ENCODE measurements around the gene SPECC1. TPM values are rescaled to one million over a fixed set of nuclear protein-coding genes. Genes with fewer than 3 reads are reported as not detected.

The SPECC1 gene
- total and polyA plus RNA-seq, 12 donors: 19.2 to 96.1 (median 40.3) TPM

DNA sequence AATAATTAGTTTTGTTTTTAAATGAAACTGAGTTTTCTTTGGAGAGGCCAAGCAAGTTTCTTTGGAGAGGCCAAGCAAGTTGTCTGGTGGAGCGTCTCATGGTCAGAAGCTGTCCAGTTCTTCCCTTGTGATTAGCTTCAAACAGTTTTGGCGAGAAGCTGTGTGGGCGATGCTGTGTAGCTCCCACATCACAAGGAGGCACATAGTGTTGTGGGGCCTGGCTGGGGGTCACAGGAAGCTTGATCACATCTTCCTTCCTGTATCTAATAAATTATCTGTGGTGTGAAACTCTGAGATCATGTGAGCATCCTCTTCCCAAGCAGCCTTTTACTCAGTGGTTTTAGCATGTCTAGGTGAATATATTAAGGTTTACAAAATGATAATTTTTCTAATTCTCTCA is 33.9 kb downstream of the SPECC1 start:
- H3K36me3 ChIP-seq (replicated peaks in 1 of 2): no peaks in the 10 kb centered on the region
- no peak overlapping the region for H3K27ac ChIP-seq
- no peak overlapping the region for H3K4me3 ChIP-seq
- no peaks in the 10 kb centered on the region for H3K27me3 ChIP-seq
- no peak for TF ChIP-seq CTCF (IDR thresholded peaks at IDR 0.05)
- TF ChIP-seq POLR2A (IDR thresholded peaks at IDR 0.05): no peak
- no peak for DNase-seq
- WGBS, 4 donors: 78 to 91% (median 85%) methylated on average over 3 of the region's 3 CpGs
- H3K9me3 ChIP-seq (replicated peaks in 1 of 3): no peaks in the 10 kb centered on the region
- intact Hi-C loops (cut with DNase I): no loop called here
- H3K4me1 ChIP-seq (replicated peaks in 1 of 2): no peaks in the 10 kb centered on the region

GRCh38 chr17:20045476-20045875 is 36.3 kb downstream of the SPECC1 start:
- Histone ChIP-seq H3K27ac (no peak overlapping the region), H3K9me3 (replicated peaks in 1 of 3) (no peaks in the 10 kb centered on the region), H3K36me3 (replicated peaks in 1 of 2) (no peaks in the 10 kb centered on the region), H3K4me3 (no peak overlapping the region), H3K4me1 (replicated peaks in 1 of 2) (no peaks in the 10 kb centered on the region), H3K27me3 (no peaks in the 10 kb centered on the region)
- intact Hi-C loops (cut with DNase I): no loop called here
- no peak for DNase-seq
- TF ChIP-seq POLR2A (IDR thresholded peaks at IDR 0.05) (no peak), CTCF (IDR thresholded peaks at IDR 0.05) (no peak)
- 36 to 54% (median 43%) methylated on average over 1 of the region's 1 CpG for WGBS, 4 donors

- 70 to 83% (median 75%) methylated on average over 7 to 8 of the region's 8 CpGs for WGBS, 4 donors
- Histone ChIP-seq H3K27ac (no peak overlapping the region), H3K9me3 (replicated peaks in 1 of 3) (no peaks in the 10 kb centered on the region), H3K27me3 (no peaks in the 10 kb centered on the region), H3K4me3 (no peak overlapping the region), H3K4me1 (replicated peaks in 1 of 2) (no peaks in the 10 kb centered on the region), H3K36me3 (replicated peaks in 1 of 2) (no peaks in the 10 kb centered on the region)
- no peak for TF ChIP-seq CTCF (IDR thresholded peaks at IDR 0.05)
- TF ChIP-seq POLR2A (IDR thresholded peaks at IDR 0.05): no peak
- DNase-seq: no peak
- intact Hi-C loops (cut with DNase I): no loop called here
These were observed 37.5 kb downstream of the SPECC1 start for GRCh38 chr17:20046629-20047028.

DNA sequence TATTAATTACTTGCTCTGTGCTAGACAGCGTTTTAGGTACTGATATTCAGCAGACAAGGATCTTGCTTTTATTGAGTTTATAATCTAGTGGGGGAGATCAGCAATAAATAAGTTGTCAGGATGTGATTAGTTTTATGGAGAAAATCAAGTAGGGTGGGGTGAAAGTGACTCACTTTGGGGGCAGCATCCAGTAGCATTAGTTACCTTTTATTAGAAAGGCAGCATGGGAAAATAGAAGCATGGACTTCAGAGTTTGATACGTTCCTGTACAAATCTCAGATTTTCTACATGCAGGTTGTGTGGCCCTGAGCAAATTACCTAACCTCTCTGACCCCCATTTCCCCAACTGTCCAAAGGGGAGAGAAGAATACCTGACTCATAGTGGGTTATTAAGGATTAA is 42.5 kb downstream of the SPECC1 start:
- TF ChIP-seq POLR2A (IDR thresholded peaks at IDR 0.05) (no peak), CTCF (IDR thresholded peaks at IDR 0.05) (no peak)
- no peaks in the 10 kb centered on the region for H3K36me3 ChIP-seq (replicated peaks in 1 of 2)
- H3K9me3 ChIP-seq (replicated peaks in 1 of 3): no peaks in the 10 kb centered on the region
- intact Hi-C loops (cut with DNase I): no loop called here
- H3K4me1 ChIP-seq (replicated peaks in 1 of 2): no peaks in the 10 kb centered on the region
- H3K27me3 ChIP-seq: no peaks in the 10 kb centered on the region
- H3K27ac ChIP-seq: no peak overlapping the region
- H3K4me3 ChIP-seq: no peak overlapping the region
- 79 to 94% (median 84%) methylated on average over 2 of the region's 2 CpGs for WGBS, 4 donors
- DNase-seq: no peak

Measured in adrenal gland (tissue), 12 donors.